H1 (cell line): ENCODE measurements around the gene TMEM209. TPM values are rescaled to one million over a fixed set of nuclear protein-coding genes. Genes with fewer than 3 reads are reported as not detected.

Source experiments
- BRCA1 ChIP-seq: IDR thresholded peaks from 2 replicates; pipeline ENCODE4 v1.6.1; 2012; ENCODE audit warnings: low read depth, low read length, improper control_type of control experiment
- CEBPB ChIP-seq: IDR thresholded peaks from 2 replicates; pipeline ENCODE4 v1.6.1; 2012; ENCODE audit warnings: low read depth, low read length
- EP300 ChIP-seq, 2 experiments: IDR thresholded peaks; 1 replicate in 1 of 2; 2 replicates in 1 of 2; pipeline ENCODE4 v1.6.1; 2011 to 2012; ENCODE audit warnings: low read depth in 2 of 2, low read length in 2 of 2, mild to moderate bottlenecking in 2 of 2, borderline replicate concordance in 1 of 2, inconsistent platforms in 1 of 2, moderate library complexity in 1 of 2
- FOSL1 ChIP-seq: IDR thresholded peaks from 2 replicates; pipeline ENCODE4 v1.6.1; 2011; ENCODE audit warnings: mild to moderate bottlenecking, low read depth, low read length, moderate library complexity; ENCODE audit not compliant: insufficient read depth
- NANOG ChIP-seq: IDR thresholded peaks from 2 replicates; pipeline ENCODE4 v1.6.1; 2011; ENCODE audit warnings: low read length, low read depth, mild to moderate bottlenecking, inconsistent platforms; ENCODE audit not compliant: insufficient read depth, poor library complexity, severe bottlenecking
- polyA plus RNA-seq, 7 experiments: library from polyadenylated mRNA; depleted of rRNA in 3 of 7; stranded (reverse) in 5 of 7; unstranded in 2 of 7; fragments of >200 nt in 5 of 7; fragments of 200-250 nt in 2 of 7; gene quantifications; 1 replicate in 5 of 7; 2 replicates in 1 of 7; 4 replicates in 1 of 7; pipeline versions ENCODE4 v1.2.1 to v1.2.3, GENCODE V29; 2011 to 2013; ENCODE audit warnings: missing spikeins in 2 of 7, mixed read lengths in 2 of 7
- total RNA-seq: library from RNA; stranded (reverse); fragmentation: NEBNext Ultra II Directional; extraction: Animal tissue kit (Norgen Biotek cat#: 25700); gene quantifications from 2 replicates; pipeline ENCODE4 v1.2.1, GENCODE V29; 2021
- TF ChIP-seq, protein P1 (sequence below): fragments of 300-600 bp; sonication (generic); IDR thresholded peaks from 2 replicates; pipeline ENCODE4 v1.7.1; 2012; ENCODE audit warnings: low read length, moderate library complexity, mild to moderate bottlenecking, inconsistent platforms; ENCODE audit not compliant: insufficient replicate concordance
- TF ChIP-seq, protein P2 (sequence below): IDR thresholded peaks from 2 replicates; pipeline ENCODE4 v1.6.1; 2012; ENCODE audit warnings: inconsistent platforms

The TMEM209 gene
- total and polyA plus RNA-seq, 2 of the 8 experiments (the other 6 are each of a cell fraction or from before 2014, with no cell fraction given), result 28.5 to 30.5 TPM

DNA sequence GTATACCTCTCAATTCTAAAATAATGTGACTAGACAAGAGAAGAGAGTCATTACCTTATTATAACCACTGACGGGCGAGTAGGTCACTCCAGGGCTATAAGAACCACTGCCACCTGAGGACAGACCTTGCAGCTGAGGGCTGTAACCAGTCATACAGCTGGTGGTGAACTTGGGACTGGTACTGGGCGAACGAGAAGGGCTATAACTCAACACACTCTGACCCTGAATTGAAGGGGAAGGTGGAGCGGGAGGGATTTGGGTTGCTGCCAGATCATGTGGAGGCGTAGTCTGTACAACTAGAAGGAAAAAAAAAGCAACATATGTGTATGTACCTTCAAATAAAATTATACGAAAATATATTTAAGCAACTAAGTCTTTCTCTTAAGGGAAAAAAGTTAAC is 3.4 kb downstream of the TMEM209 start (continued):
- no peak for TF ChIP-seq NANOG
- TF ChIP-seq BRCA1, result no peak
- no peak for TF ChIP-seq CEBPB
- TF ChIP-seq, protein P1, sequence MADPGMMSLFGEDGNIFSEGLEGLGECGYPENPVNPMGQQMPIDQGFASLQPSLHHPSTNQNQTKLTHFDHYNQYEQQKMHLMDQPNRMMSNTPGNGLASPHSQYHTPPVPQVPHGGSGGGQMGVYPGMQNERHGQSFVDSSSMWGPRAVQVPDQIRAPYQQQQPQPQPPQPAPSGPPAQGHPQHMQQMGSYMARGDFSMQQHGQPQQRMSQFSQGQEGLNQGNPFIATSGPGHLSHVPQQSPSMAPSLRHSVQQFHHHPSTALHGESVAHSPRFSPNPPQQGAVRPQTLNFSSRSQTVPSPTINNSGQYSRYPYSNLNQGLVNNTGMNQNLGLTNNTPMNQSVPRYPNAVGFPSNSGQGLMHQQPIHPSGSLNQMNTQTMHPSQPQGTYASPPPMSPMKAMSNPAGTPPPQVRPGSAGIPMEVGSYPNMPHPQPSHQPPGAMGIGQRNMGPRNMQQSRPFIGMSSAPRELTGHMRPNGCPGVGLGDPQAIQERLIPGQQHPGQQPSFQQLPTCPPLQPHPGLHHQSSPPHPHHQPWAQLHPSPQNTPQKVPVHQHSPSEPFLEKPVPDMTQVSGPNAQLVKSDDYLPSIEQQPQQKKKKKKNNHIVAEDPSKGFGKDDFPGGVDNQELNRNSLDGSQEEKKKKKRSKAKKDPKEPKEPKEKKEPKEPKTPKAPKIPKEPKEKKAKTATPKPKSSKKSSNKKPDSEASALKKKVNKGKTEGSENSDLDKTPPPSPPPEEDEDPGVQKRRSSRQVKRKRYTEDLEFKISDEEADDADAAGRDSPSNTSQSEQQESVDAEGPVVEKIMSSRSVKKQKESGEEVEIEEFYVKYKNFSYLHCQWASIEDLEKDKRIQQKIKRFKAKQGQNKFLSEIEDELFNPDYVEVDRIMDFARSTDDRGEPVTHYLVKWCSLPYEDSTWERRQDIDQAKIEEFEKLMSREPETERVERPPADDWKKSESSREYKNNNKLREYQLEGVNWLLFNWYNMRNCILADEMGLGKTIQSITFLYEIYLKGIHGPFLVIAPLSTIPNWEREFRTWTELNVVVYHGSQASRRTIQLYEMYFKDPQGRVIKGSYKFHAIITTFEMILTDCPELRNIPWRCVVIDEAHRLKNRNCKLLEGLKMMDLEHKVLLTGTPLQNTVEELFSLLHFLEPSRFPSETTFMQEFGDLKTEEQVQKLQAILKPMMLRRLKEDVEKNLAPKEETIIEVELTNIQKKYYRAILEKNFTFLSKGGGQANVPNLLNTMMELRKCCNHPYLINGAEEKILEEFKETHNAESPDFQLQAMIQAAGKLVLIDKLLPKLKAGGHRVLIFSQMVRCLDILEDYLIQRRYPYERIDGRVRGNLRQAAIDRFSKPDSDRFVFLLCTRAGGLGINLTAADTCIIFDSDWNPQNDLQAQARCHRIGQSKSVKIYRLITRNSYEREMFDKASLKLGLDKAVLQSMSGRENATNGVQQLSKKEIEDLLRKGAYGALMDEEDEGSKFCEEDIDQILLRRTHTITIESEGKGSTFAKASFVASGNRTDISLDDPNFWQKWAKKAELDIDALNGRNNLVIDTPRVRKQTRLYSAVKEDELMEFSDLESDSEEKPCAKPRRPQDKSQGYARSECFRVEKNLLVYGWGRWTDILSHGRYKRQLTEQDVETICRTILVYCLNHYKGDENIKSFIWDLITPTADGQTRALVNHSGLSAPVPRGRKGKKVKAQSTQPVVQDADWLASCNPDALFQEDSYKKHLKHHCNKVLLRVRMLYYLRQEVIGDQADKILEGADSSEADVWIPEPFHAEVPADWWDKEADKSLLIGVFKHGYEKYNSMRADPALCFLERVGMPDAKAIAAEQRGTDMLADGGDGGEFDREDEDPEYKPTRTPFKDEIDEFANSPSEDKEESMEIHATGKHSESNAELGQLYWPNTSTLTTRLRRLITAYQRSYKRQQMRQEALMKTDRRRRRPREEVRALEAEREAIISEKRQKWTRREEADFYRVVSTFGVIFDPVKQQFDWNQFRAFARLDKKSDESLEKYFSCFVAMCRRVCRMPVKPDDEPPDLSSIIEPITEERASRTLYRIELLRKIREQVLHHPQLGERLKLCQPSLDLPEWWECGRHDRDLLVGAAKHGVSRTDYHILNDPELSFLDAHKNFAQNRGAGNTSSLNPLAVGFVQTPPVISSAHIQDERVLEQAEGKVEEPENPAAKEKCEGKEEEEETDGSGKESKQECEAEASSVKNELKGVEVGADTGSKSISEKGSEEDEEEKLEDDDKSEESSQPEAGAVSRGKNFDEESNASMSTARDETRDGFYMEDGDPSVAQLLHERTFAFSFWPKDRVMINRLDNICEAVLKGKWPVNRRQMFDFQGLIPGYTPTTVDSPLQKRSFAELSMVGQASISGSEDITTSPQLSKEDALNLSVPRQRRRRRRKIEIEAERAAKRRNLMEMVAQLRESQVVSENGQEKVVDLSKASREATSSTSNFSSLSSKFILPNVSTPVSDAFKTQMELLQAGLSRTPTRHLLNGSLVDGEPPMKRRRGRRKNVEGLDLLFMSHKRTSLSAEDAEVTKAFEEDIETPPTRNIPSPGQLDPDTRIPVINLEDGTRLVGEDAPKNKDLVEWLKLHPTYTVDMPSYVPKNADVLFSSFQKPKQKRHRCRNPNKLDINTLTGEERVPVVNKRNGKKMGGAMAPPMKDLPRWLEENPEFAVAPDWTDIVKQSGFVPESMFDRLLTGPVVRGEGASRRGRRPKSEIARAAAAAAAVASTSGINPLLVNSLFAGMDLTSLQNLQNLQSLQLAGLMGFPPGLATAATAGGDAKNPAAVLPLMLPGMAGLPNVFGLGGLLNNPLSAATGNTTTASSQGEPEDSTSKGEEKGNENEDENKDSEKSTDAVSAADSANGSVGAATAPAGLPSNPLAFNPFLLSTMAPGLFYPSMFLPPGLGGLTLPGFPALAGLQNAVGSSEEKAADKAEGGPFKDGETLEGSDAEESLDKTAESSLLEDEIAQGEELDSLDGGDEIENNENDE, result no peak
- no peak for TF ChIP-seq FOSL1
- TF ChIP-seq EP300 (IDR thresholded peaks at IDR 0.05; ENCODE audit: borderline replicate concordance in 1 of 2, low read depth in 2 of 2, low read length in 2 of 2), result no peak
- TF ChIP-seq, protein P2, sequence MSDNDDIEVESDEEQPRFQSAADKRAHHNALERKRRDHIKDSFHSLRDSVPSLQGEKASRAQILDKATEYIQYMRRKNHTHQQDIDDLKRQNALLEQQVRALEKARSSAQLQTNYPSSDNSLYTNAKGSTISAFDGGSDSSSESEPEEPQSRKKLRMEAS, result no peak
- TF ChIP-seq, all 59 proteins: peak for 0
